ENCODE measurements around the gene SPG7. TPM values are rescaled to one million over a fixed set of nuclear protein-coding genes. Genes with fewer than 3 reads are reported as not detected.

The SPG7 gene
- total and polyA plus RNA-seq, 4 donors = 34.5 to 102 (median 49.5) TPM

DNA sequence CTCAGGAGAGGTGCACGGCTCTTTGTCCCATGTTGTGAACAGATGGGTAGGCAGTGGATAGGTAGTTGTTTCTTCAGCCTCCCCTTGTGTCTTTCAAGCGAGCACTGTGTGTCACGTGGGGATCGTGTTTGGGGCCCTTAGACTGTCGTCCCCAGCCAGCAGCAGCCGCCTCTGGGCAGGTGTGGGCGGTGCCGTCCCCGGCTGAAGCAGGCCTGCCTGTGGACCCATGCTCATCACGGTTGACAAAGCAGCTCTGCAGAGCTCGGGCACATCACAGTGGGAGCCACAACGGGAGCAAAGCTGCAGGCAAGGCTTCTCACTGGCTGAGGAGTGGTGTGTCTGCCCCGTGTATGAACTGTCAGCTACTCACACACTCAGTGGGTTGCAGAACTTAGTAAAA, 47.6 kb downstream of the SPG7 start (continued):
- TF ChIP-seq RXRA (IDR thresholded peaks at IDR 0.05) = no peak

GRCh38 chr16:89556750-89557689, 48.8 kb downstream of the SPG7 start:
- Histone ChIP-seq H3K36me3 (ENCODE audit: control insufficient read depth in 4 of 4, insufficient read depth in 3 of 4, low read depth in 1 of 4, low read length in 3 of 4) (peaks cover 5 to 40% (median 16%) of the 10 kb centered on the region in 4 donors), H3K4me3 (ENCODE audit: low read depth in 1 of 3, low read length in 3 of 3) (no peak overlapping the region), H3K4me1 (ENCODE audit: control insufficient read depth in 4 of 4, insufficient read depth in 4 of 4, low read length in 3 of 4) (peaks cover 6 to 19% (median 15%) of the 10 kb centered on the region in 4 donors), H3K27ac (ENCODE audit: low read depth in 1 of 2, low read length in 2 of 2) (peak overlapping the region in 1 of 2 donors; percentile 10), H3K9me3 (ENCODE audit: control insufficient read depth in 4 of 4, low read length in 3 of 4) (no peaks in the 10 kb centered on the region), H3K9ac (ENCODE audit: low read depth in 1 of 2, low read length in 2 of 2) (no peak overlapping the region), H3K27me3 (ENCODE audit: control insufficient read depth in 4 of 4, insufficient read depth in 4 of 4, low read length in 3 of 4) (no peaks in the 10 kb centered on the region)
- TF ChIP-seq RAD21 (IDR thresholded peaks at IDR 0.05) (peak; percentile 81 to 89), TAF1 (conservative IDR thresholded peaks at IDR 0.05) (no peak), FOXA2 (IDR thresholded peaks at IDR 0.05) (no peak), HNF4A (conservative IDR thresholded peaks at IDR 0.05) (no peak)
- TF ChIP-seq, protein P1, sequence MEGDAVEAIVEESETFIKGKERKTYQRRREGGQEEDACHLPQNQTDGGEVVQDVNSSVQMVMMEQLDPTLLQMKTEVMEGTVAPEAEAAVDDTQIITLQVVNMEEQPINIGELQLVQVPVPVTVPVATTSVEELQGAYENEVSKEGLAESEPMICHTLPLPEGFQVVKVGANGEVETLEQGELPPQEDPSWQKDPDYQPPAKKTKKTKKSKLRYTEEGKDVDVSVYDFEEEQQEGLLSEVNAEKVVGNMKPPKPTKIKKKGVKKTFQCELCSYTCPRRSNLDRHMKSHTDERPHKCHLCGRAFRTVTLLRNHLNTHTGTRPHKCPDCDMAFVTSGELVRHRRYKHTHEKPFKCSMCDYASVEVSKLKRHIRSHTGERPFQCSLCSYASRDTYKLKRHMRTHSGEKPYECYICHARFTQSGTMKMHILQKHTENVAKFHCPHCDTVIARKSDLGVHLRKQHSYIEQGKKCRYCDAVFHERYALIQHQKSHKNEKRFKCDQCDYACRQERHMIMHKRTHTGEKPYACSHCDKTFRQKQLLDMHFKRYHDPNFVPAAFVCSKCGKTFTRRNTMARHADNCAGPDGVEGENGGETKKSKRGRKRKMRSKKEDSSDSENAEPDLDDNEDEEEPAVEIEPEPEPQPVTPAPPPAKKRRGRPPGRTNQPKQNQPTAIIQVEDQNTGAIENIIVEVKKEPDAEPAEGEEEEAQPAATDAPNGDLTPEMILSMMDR (IDR thresholded peaks at IDR 0.05; ENCODE audit: low read depth, low read length, missing input control) = peak; percentile 71
- WGBS = 64% methylated on average over 34 of the region's 34 CpGs
- DNase-seq (ENCODE audit: low spot score) = peak; percentile 91

DNA sequence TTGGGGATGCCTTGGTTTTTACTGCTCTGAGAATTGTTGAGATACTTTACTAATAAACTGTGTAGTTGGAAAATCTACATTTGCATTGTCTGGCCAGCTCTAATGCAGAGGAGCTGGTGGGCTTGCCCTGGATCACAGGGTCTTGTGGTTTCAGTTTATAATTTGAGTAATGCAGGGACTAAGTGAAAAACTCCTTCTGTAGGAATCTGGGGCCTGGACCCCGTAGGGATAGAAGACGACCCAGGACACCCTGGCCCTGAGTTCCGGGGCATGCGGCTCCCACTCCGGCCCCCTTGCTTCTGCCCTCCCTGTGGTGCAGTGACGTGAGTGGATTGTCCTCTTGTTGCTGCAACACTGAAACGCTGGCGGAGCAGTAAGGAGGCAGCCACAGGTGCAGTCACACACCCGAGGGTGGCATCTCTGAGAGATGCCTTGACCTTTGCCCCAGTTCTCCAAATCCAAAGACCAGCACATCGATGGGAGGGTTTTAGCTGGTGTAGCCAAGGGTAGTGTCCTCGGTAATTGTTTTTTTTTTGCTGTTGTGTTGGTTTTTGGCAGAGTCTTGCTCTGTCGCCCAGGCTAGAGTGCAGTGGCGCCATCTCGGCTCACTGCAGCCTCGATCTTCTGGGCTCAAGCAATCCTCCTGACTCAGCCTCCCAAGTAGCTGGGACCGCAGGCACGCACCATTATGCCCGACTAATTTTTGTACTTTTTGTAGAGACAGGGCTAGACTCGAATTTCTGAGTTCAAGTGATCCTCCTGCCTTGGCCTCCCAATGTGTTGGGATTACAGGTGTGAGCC, 49.7 kb downstream of the SPG7 start:
- Histone ChIP-seq H3K4me1 (ENCODE audit: control insufficient read depth in 4 of 4, insufficient read depth in 4 of 4, low read length in 3 of 4) (peaks cover 6 to 23% (median 19%) of the 10 kb centered on the region in 4 donors), H3K36me3 (ENCODE audit: control insufficient read depth in 4 of 4, insufficient read depth in 3 of 4, low read depth in 1 of 4, low read length in 3 of 4) (peaks cover 5 to 33% (median 23%) of the 10 kb centered on the region in 4 donors), H3K9ac (ENCODE audit: low read depth in 1 of 2, low read length in 2 of 2) (no peak overlapping the region), H3K27ac (ENCODE audit: low read depth in 1 of 2, low read length in 2 of 2) (peak overlapping the region in 1 of 2 donors; percentile 16), H3K9me3 (ENCODE audit: control insufficient read depth in 4 of 4, low read length in 3 of 4) (no peaks in the 10 kb centered on the region), H3K27me3 (ENCODE audit: control insufficient read depth in 4 of 4, insufficient read depth in 4 of 4, low read length in 3 of 4) (no peaks in the 10 kb centered on the region), H3K4me3 (ENCODE audit: low read depth in 1 of 3, low read length in 3 of 3) (no peak overlapping the region)
- no peak for DNase-seq (ENCODE audit: low spot score)
- WGBS = 75% methylated on average over 19 of the region's 19 CpGs
- TF ChIP-seq RXRA (IDR thresholded peaks at IDR 0.05) (peak in 1 of 2 donors; percentile 18), NR2F2 (IDR thresholded peaks at IDR 0.05) (no peak)

- Histone ChIP-seq H3K4me1 (ENCODE audit: control insufficient read depth in 4 of 4, insufficient read depth in 4 of 4, low read length in 3 of 4) (peaks cover 13 to 48% (median 30%) of the 10 kb centered on the region in 4 donors), H3K27me3 (ENCODE audit: control insufficient read depth in 4 of 4, insufficient read depth in 4 of 4, low read length in 3 of 4) (no peaks in the 10 kb centered on the region), H3K9me3 (ENCODE audit: control insufficient read depth in 4 of 4, low read length in 3 of 4) (no peaks in the 10 kb centered on the region), H3K27ac (ENCODE audit: low read depth in 1 of 2, low read length in 2 of 2) (peak within 1 kb of the TSS; percentile 94 to 97), H3K36me3 (ENCODE audit: control insufficient read depth in 4 of 4, insufficient read depth in 3 of 4, low read depth in 1 of 4, low read length in 3 of 4) (peaks cover 8 to 31% (median 31%) of the 10 kb centered on the region in 4 donors), H3K9ac (ENCODE audit: low read depth in 1 of 2, low read length in 2 of 2) (peak within 1 kb of the TSS; percentile 94), H3K4me3 (ENCODE audit: low read depth in 1 of 3, low read length in 3 of 3) (peak within 1 kb of the TSS; percentile 70 to 90 (median 87))
- peak; percentile 93 for DNase-seq (ENCODE audit: low spot score)
- under 1% methylated on average over 87 of the region's 87 CpGs for WGBS
- no peak for TF ChIP-seq HNF4G (IDR thresholded peaks at IDR 0.05)
- no peak for TF ChIP-seq MAX (IDR thresholded peaks at IDR 0.05)
- no peak for TF ChIP-seq ATF3 (IDR thresholded peaks at IDR 0.05)
- TF ChIP-seq GABPA (IDR thresholded peaks at IDR 0.05 in 1 of 2, conservative IDR thresholded peaks at IDR 0.05 in 1 of 2) = peak in 1 of 2 donors; percentile 90
- TF ChIP-seq YY1 (IDR thresholded peaks at IDR 0.05) = peak; percentile 97
- no peak for TF ChIP-seq JUND (IDR thresholded peaks at IDR 0.05)
- peak; percentile 97 for TF ChIP-seq TAF1 (conservative IDR thresholded peaks at IDR 0.05)
- TF ChIP-seq, protein P1 (IDR thresholded peaks at IDR 0.05; ENCODE audit: low read depth, low read length, missing input control) = no peak
- peak; percentile 65 for TF ChIP-seq SP1 (IDR thresholded peaks at IDR 0.05)
- TF ChIP-seq FOXA2 (IDR thresholded peaks at IDR 0.05) = peak; percentile 15
- no peak for TF ChIP-seq HNF4A (conservative IDR thresholded peaks at IDR 0.05)
Observed at GRCh38 chr16:89560378-89561141, 52.4 kb downstream of the SPG7 start, which contains the start of gene RPL13. Gene RPL13 (plus strand): TSS chr16:89560682. CDS start chr16:89560960, 278 bp downstream.
